RPMI7951 (cell line): ENCODE measurements around the gene LMX1B. TPM values are rescaled to one million over a fixed set of nuclear protein-coding genes. Genes with fewer than 3 reads are reported as not detected.
"Not testable (repeated sequence)": the region's sequence is repeated elsewhere in the genome, so short reads cannot be mapped to it uniquely, and the experiment has no call there.

Experiments
- DNase-seq: peaks from one replicate; pipeline ENCODE4 v3.0.0-alpha.2; 2012; ENCODE audit warnings: low read depth
- total RNA-seq: library from RNA; depleted of rRNA; stranded (reverse); fragments of >200 nt; shearing (Covaris generic); gene quantifications from 2 replicates; pipeline ENCODE4 v1.2.3, GENCODE V29; 2014

LMX1B gene
- total RNA-seq, 1 experiment from 2014 or later: not detected

DNA sequence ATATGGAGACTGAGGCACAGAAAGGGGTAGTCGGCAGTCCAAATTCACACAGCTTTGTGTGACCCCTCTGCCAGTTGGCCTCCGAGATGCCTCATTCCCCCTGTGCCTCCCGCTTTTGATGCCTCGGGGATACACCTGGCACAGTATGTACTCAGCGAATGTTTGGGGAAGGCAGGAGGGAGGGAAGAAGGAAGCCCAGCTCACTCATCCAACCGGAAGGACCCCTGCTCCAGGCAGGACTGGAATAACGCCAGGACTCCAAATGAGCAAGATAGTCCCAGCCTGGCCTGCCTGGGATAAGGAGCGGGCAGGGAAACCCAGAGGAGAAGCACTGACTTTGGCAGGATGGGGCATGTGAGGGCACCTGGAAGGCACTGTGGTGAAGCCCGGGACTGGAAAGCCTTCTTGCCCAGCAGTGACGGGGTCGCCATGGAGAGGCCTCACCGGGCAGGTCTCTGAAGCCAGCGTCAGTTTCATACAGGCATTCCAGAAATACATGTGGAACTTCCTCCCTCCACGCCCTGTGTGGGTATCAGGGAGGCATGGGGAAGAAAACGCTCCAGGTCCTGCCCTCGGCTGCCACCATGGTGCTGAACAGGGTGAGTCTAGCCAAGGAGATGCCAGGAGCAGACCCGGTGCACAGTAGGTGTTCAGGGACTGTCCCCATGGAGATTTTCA, 20.3 kb downstream of the LMX1B start:
- no peak for DNase-seq

DNA sequence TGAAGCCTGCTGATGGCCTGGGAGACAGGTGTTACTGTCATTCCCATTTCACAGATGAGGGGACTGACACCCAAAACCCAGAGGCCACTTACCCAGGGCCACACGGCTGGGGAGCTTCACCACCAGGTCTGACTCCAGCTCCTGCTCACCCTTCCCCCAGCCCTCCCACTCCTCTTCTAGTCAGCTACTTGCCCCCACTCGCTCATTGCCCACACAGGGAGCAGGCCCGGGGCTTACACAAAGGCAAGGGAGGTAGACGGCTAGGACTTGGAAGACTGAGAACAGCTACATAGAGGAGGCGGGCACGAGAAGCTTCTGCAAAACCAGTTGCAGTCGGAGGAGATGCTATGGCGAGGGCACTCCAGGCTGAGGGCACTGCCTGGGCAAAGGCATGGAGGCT, 21.3 kb downstream of the LMX1B start:
- no peak for DNase-seq

DNA sequence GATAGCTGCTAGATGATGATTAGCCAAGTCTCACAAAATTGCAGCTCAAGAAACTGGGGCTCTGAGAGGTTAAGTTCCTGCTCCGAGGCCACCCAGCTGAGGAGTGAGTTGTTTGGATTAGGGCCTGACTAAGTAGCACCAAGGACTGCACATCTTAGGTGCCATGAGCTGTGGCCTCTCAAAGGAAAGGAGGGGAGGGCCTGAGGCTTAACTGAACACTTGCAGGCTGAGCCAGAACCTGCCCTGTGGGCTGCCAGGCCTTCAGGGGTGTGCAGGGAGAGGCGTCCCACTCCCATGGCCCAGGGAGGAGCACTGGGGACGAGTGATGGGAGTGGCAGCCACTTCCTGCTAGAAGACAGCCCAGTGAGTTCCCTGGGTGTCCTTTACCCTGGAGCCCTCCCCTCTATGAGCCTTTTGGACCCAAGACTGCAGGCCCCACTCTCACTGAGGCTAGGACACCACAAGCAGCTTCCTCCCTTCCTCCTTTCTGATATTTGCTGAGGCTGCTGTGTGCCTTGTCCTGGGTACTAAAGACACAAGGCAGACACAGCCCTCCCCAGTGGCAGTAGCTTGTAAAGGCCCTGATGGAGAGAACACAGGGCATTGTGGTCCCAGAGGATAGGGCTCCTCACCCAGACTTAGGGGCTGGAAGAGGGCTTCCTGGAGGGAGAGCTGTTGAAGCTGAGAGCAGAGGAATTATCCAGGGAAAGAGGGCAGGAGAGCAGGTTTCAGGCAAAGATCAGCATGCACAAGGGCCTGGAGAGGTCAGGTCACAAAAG, 22.1 kb downstream of the LMX1B start:
- no peak for DNase-seq

DNA sequence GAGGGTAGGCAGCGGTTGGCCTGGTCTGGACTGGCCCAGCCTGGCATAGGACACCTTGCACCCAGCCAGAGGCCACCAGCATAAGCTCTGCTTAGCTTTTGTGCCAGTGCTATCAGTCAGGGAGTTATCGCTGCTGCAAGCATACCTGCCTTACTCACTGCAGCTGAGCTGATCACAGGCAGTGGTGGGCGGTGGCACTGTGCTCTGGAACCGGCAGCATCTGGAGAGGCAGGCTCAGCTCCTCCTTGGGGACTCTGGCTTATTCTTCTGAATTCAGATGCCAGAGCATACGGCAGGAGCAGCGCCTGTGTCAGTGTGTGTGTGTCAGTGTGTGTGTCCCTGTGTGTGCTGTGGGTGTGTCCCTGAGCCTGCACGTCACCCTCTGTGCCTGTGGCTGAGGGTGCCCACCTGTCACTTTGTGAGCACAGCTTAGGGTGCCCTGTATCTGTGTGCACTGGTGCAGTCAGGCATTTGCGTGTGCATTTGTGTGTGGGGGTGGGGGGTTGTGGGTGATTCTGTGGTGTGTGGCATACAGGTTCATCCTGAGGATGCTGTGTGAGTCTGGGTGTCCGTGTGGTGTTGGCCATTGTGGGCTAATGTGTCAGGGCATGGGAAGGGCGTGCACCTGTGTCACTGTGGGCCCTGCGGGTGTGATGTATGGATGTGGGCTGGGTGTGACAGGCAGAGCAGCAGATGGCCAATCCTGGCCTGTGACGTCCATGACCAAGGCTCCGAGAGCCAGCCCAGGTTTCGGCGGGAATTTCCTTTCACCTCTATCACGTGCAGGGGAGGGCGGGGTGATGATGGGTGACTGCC, 23.5 kb downstream of the LMX1B start:
- DNase-seq: no peak

- no peak for DNase-seq
Measured at GRCh38 chr9:126638571-126639132, 24.9 kb downstream of the LMX1B start.

GRCh38 chr9:126639318-126640000, 25.7 kb downstream of the LMX1B start:
- no peak for DNase-seq

- DNase-seq: no peak
Measured at GRCh38 chr9:126641118-126641851, 27.6 kb downstream of the LMX1B start.

DNA sequence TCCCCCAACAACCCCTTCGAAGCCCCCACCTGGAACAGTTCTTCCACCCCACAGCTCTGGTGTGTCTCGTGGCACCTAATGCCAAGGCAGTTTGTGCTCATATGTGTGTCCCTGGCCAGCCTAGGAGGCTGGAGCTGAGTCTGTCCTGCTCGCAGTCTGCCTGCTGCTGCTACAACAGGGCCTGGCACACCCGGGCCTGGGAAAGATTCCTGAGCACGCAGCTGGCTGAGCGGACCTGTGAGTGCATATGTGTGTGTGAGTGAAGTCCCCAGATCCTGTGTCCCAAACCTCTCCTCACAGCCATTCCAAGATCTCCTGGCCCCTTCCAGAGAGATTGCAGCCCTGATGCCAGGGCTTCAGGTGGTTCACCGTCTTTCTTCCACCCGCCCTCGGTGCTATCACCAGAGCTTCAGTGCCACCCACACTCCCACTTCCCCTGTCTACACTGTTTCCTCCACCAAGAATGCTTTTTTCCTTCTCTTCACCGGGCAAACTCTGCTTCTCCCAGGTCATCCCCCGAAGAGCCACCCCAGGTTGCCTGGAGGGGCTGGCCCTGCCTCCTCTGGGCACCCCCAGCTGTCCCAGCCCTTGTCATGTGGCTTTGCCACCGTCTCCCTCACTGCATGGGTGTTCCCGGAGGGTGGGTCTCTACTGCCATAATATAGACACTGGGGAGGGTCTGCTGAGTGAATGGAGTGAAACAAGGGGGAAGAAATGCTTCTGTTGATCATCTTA, 28.4 kb downstream of the LMX1B start:
- DNase-seq: no peak

DNA sequence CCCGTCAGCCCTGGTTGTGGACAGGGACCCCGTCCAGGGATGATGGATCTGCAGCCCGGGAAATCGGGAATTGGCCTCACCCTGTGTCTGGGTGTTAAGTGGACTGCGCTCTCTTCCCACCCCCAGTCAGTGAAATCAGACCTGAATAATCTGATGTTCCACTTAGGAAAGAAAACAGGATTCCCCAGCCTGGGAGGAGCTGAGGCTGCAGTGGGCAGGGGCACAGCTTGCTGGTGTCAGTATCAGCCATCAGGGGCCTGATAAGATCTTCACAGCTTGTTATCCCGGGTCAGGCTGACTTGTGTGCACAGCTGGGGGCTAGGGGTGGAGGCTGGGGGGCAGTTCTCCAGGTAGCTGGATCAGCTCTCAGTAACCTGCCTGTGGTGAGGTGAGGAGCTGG, 29.1 kb downstream of the LMX1B start:
- DNase-seq: no peak

- DNase-seq: no peak
Measured at GRCh38 chr9:126643945-126644527, 30.3 kb downstream of the LMX1B start.

DNA sequence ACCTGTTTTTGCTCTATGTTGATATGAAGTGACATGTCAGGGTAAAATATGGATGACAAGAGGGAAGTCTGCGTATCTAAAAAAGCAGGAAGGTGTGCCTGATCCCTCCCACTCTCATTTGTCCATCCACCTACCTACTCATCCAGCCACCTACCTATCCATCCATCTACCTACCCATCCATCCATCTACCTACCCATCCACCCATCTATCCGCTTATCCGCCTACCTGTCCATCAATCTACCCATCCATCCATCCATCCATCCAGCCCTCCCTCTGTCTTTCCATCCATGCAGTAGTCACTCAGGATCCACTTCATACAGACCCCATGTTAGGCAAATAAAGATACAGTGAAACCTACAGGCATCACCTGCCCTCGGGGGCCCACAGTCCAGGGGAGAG, 32.4 kb downstream of the LMX1B start:
- no peak for DNase-seq

- DNase-seq: no peak
Measured at GRCh38 chr9:126647585-126648411, 34.1 kb downstream of the LMX1B start.

- no peak for DNase-seq
Measured at GRCh38 chr9:126649477-126649876, 35.7 kb downstream of the LMX1B start.

DNA sequence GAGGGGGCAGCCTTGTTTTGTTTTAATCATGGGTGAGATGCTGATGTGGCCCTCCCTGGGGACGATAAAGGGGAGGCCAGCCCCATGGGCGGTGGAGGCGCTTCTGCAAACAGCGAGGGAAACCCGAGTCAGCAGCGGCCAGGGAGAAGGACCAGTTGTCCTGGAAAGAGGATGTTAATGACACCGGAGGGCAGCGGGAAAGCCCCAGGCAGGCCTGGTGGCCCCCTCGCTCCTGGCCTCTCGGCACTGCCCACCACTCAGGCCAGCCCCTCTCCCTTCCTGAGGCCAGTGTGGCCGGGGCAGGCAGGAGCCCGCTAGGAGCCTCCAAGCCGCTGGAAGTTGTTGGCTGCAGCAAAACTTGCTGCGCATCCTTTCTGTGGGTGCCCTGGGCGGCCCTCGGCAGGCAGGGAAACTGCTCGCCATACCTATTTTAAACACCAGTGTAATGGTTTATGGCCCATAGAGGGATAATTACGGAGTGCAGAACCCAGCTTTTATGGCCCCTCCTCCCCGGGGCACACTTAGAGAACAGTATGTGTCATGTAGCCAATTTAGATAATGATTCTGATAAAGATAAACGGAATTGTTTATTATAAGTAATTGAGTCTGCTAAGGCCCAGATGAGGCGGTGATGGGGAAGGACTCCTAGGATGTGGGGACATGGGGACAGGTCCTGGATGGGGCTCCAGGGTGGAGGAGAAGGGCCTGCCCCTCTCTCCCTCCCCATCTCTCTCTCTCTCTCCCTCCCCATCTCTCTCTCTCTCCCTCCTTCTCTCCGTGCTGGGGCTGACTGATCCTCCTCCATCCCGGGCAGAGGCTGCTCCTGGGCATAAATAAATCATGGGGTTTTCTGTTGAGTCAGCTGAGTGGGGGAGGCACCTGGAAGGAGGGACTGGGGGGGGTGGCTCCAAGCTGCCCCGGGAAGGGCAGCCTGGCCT, 36.9 kb downstream of the LMX1B start:
- DNase-seq: no peak

DNA sequence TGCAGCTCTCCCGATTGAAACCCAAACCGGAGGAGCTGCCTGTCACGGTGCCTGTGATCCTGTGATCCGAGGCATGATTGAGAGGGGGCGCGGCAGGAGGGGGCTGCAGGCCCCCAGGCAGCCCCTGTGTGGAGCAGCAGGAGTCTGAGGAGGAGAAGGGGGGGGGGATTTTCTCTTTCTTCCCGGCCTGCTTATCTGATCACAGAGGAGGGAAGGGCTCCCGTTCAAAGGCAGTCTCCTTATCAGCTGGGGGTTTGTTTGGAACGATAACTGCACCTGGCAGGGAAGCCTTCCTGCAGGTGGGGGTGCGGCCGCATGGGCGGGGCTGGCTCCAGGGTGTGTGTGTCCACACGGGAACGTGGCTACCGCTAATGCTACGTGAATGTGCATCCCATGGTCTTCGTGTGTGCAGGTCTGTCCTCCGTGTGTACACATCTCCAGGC, 38.4 kb downstream of the LMX1B start:
- DNase-seq: no peak

- no peak for DNase-seq
Measured at GRCh38 chr9:126654124-126654523, 40.4 kb downstream of the LMX1B start.

- DNase-seq: not testable (repeated sequence)
Measured at GRCh38 chr9:126656214-126656613, 42.5 kb downstream of the LMX1B start.
